GM18526 (cell line): ENCODE data around the gene PROSER2.

Source experiments
- POLR2A ChIP-seq: IDR thresholded peaks from 3 replicates; pipeline ENCODE4 v1.6.1; 2011; ENCODE audit not compliant: insufficient read length; ENCODE audit errors: extremely low read depth

Gene PROSER2

DNA sequence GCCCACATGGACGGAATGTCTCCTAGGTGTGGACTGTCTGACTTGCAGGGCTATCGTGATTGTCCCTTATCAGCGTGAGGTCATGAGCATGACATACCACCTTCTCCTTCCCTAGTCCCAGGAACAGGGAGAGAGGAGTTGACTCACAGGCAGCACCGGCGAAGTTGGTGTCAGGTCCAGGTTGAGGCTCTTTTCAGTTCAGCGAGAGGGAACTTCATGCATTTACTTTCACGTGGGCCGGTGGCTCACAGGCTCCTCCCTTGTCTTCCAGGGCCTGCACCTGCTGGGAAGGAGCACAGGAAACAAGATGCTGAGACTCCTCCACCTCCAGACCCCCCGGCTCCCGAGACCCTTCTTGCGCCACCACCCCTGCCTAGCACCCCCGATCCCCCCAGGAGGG is 46.1 kb downstream of the PROSER2 start:
- no peak for TF ChIP-seq POLR2A

DNA sequence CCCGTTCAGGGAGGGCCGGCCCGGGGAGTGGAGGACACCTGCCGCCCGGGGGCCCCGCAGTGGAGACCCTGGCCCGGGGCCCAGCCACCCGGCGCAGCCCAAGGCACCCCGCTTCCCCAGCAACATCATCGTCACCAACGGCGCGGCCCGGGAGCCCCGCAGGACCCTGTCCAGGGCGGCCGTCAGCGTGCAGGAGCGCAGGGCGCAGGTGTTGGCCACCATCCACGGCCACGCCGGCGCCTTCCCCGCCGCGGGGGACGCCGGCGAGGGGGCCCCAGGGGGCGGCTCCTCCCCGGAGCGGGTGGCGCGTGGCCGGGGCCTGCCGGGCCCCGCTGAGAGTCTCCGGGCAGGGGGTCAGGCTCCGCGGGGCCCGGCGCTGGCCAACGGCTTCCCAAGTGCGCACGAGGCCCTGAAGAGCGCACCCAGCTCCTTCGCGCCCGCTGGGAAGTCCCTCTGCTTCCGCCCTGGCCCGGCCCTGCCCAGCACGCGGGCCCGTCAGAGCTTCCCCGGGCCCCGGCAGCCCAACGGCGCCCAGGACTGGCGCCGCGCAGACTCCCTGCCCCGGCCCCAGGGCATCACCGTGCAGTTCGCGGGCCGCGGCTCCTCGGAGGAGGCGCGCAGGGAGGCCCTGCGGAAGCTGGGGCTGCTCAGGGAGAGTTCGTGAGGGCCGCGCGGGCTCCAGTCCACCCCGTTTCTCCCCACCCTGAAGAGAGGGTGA is 46.7 kb downstream of the PROSER2 start:
- TF ChIP-seq POLR2A: no peak

DNA sequence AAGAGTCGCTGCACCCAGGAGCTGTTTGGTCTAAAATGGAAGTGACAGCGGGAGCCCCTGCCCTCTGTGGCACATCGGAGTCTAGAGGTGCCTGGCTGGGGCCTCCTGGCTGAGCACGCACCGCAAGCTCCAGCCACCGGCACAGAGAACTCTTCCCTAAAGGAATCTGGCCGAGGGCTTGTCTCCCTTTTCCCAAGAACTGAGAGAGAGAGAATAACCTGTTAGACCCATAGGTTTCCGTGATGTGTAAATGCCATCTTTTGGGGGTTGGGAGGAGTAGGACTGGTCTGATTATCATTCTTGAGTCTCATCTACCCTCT is 47.3 kb downstream of the PROSER2 start:
- TF ChIP-seq POLR2A: no peak

DNA sequence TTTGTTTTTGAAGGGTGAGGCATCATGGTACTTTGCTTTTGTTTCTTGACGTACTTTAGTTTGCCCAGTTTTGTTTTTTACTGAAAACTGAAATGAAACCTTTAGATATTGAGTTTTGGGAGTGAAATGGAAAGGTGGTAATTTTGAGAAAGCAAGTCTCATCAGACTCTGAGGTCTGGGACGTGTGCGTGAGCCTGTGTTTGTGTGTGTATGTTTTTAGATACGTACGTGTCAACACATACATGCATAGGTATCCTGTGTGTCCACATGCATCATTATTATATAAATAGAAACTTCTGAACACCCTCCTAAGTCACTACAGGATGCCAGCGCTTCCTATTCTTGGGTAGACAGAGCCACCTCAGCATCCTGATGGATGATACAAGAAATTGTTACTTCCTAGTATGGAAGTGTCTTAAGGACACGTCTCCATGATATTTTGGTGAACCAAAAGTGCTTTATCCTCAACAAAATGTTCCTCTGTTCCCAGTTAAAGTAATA is 47.8 kb downstream of the PROSER2 start:
- TF ChIP-seq POLR2A: no peak

DNA sequence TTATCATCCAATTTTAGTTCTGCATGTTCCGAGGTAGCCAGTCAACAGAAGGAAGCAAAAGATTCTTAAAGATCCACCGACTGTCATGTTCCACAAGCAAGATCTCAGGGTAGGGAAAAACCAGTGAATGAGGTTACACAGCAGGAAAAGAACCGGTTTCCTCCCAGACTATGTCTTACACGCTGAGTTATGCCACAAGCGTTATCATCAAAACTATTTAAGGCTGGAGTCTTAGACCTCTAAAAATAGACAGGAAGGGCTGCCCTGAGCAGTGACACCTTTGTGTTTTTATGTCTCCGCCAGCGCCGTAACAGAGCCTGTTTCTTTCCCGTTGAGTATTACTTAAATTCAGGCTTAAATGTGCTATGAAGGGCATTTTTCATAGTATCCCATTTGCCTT is 48.3 kb downstream of the PROSER2 start:
- no peak for TF ChIP-seq POLR2A

DNA sequence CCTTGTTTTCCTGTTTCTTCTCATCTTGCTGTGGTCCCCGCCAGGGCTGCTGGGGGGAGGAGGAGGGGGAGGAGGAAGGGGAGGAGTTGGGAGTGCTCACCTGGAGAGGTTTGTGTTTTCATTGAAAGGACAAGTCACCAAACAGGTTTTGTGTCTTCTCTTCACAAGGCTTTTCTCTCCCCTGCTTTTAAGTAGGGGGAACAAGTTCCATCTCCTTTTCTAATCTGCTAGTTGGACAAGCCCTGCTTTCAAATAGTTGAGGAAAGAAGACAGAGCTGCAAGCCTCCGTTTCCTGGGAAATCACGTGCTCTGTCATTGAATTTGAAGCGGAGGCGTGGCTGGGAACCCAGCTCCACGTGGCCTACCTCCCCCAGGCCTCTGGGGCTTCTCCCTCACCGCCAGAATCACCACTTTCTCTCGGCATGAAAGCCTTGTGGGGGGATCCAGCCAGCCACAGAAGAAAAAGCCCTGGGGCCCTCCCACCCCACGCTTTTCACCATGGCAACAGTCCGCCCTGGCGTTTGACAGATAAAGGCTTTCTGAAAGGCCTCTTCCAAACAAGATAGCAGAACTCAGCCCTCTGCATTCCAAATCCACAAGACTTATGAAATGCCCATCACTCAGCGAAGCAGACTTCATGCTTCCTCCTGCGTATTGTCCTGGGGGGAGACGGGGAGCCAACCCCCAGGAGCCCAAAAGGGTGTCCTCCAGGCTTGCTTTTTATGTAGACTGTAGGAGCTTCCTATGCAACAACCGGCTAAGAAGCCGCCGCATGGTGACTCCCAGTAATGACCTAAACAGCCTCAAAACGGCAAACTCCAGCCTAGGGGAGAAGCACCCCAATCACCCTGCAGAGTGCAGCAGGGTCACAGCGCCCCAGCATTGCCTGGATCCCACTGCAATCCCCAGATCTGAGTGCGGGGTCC is 51.7 kb downstream of the PROSER2 start:
- no peak for TF ChIP-seq POLR2A

DNA sequence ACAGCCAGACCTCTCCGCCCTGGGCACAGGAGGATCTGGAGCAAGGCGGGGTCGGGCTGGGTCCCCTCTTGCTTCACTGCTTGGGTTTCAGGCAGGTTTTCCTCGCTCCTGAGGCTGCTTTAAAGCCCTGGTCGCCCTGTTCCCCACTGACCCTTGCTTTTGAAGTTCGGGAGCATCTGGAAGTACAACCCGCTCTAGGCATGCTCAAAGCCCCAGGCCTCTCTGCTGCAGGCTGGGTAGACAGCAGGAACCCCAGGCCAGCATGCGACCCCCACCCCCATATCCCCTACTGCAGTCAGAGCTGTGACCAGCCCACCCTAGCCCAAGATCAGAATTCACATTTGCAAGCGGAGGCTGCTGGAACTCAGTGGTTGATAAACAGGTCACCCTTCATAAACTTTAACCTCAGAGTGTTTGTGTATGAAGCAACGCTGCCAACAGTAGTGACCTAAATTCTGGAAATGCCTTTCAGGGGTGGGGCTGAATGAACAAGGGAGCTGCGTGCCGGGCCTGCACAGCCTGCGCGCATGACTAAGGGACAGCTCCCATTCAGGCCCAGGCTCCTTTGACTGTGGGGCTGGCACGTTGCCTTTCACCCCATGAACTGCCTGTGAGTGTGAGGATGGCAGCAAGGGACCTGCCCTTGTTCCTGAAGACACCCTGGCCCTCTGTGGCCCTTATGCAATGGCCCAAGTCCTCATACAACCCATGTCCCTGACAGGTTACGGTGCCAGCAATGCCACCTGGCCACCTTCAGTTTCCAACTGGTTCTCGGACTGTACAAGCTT is 52.5 kb downstream of the PROSER2 start:
- TF ChIP-seq POLR2A: no peak

DNA sequence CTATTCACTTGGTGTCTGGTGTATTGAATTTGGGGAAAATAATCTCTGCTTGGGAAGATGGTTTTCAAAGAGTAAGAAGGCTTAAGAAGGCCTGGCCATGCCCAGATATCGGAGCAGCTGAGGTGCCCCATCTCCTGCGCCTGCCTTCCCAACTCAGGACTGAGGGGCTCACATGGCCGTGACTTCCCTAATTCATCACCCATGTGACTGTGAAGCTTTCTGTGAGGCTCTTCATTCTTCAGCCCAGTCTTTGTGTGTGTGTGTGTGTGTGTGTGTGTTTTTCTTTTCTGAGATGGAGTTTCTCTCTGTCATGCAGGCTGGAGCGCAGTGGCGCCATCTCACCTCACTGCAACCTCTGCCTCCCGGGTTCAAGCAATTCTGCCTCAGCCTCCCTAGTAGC is 53.2 kb downstream of the PROSER2 start:
- no peak for TF ChIP-seq POLR2A

DNA sequence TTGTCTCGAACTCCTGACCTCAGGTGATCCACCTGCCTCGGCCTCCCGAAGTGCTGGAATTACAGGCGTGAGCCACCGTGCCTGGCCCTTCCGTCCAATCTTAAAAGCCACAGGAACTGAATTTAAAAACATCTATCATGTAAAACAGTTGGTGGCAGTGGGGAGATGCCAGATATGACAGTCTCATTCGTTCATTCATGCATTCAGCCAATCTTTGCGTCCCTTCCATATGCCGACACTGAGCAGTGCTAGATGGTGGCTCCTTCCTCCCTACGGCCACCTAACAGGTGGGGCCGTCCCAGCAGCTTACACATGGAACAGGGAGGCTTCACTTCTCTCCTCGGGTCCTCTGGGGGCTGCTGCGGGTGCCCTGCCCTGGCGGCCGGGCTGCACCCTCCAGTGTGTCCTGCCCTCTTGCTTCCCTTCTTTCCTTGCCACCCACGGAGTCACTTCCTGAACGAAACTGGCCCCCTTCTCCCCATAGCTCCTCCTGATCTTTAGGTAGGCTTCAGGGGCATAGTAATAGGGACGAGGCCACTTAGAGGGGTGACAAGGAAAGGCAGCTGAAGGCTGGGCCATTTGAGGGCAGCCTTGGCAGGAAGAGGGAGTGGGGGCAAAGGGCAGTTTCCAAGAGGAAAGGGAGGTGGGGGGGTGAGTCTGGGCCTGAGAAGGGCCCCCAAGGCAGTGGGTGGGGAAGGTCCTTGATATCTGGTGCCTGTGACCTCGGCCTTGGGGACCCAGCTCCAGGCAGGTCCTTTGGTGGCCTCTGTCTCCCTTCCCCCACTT is 53.8 kb downstream of the PROSER2 start:
- TF ChIP-seq POLR2A: no peak

DNA sequence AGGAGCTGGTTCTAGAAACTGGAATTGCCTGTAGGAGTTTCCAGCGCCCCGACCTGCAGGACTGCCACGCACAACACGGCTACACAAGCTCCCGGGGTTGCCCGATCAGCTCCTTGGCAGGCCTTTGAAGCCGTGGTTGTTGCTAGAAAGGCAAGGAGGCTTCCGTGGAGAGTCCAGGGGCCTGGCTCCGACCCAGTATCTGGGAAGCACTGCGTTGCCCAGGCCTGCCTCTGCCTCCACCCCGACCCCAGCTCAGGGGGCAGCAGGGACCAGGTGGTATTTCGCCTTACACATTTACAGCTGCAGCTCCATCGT is 54.4 kb downstream of the PROSER2 start:
- no peak for TF ChIP-seq POLR2A

DNA sequence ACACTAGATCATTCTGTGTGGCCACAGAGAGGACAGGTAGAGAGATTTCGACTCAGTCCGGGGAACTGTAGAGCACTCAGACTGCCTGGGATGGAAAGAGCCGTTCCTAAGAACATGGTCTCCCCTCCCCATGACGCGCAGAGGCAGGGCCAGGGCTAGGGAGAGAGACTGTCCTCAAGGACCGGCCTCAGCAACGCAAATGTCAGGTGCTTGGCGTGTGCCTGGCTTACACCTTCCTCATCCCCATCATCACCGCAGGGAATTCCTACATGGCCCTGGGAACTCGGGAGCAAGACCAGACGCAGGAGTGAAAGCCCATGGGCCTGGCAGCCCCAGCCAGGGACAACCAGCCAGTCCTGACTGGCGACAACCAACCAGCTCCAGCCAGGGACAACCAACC is 55.6 kb downstream of the PROSER2 start:
- no peak for TF ChIP-seq POLR2A

DNA sequence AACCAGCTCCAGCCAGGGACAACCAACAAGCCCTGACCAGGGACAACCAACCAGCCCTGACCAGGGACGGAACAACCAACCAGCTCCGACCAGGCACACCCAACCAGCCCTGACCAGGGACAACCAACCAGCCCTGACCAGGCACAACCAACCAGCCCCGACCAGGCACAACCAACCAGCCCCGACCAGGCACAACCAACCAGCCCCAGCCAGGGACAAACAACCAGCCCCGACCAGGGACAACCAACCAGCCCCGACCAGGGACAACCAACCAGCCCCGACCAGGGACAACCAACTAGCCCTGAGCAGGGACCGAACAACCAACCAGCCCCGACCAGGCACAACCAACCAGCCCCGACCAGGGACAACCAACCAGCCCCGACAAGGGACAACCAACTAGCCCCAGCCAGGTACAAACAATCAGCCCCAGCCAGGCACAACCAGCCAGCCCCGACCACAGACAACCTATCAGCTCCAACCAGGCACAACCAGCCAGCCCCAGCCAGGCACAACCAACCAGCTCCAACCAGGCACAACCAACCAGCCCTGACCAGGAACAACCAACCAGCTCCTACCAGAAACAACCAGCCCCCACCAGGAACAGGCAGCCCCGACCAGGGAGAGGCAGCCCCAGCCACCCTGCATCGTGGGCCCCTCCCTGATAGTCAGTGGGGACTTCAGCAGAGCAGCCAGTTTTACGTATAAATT is 56.4 kb downstream of the PROSER2 start:
- no peak for TF ChIP-seq POLR2A

DNA sequence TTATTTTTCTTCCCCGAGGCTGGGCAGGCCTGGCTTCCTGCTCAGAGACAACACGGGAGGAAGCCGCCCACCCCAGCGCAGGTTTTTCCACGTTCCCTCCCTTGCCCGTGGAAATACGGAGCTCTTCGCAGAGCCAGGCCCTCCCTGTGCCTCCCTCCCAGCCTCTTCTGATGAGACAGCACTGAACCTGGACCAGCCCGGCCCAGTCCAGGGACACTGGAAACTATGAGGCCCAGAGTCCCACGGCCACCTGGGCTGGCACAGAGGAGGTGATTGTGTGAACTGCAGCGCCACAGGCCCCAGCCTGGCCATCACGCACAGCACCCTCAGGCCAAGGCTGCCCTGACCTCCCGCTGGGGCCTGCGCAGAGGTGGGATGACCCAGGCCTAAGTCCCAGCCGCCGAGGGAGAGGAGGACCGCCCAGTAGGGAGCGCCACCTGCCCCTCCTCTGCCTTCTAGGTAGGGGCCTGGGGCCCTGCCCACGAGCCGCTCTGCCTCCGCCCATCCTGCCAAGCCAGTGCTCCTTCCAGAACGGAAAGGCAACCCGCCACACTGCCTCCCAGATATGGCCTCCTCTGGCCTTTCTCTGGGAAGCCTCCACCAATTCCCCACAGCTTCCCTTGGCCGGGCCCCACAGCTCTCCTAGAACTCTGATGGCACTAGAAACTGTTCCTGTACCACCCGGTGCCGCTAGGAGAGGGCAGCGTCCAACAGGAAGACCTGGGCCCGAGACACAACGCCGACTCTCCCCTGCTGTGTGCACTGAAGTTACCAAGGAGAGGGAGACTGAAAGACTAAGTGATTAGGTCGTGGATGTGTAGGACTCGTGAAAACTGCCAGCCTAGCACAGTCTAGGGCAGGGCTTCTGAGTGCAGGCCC is 57.2 kb downstream of the PROSER2 start:
- TF ChIP-seq POLR2A: no peak

DNA sequence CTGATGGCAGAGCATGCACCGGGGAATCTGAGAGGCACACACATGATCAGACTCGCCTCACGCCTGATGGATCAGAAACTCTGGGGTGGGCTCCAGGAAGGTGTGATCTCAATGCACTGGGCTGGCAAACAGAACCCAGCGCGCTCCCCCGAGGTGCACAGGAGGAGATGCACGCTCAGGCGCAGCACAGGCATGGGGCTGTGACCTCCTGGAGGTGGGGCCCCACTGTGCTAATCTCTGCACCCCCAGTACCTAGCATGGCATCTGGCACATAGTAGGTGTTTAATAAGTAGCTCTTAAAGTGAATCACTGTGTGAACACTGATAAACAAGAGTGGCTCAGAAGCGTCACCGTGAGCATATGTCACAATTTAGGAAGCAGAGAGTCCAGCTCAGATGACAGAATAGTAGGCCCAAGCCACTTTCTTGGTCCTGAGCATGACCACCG is 57.9 kb downstream of the PROSER2 start:
- no peak for TF ChIP-seq POLR2A
